HG03108 (cell line): ENCODE measurements around the gene DMTF1.
"Not testable (repeated sequence)": the region's sequence is repeated elsewhere in the genome, so short reads cannot be mapped to it uniquely, and the experiment has no call there.

Source experiments
- ATAC-seq: cut with Tn5 transposase; IDR thresholded peaks from one replicate; pipeline ENCODE4 v1.9.1; 2021; ENCODE audit warnings: moderate library complexity; ENCODE audit not compliant: unreplicated experiment

Gene DMTF1

DNA sequence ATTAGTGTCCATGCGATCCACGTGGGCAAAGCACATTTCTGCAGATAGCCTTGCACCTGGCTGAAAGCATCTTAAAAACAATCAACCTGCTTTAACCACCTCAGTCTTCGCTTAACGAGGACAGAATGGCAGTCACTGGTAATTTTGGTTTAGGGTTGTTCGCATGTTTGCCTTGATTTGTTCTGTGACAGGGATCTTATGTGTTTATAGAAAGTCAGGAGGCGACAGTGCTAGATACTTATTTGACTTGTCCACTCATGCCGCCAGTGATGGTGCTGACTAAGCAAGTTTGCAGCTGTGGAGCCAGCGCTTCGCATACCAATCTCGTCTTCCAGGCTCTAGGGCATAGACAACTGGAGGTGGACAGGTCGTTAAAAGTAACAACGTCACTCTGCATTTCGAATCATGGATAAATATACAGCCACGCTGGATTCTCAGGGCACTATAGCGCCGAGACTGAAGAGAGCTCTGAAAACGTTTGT is 68.5 kb downstream of the DMTF1 start:
- no peak for ATAC-seq

DNA sequence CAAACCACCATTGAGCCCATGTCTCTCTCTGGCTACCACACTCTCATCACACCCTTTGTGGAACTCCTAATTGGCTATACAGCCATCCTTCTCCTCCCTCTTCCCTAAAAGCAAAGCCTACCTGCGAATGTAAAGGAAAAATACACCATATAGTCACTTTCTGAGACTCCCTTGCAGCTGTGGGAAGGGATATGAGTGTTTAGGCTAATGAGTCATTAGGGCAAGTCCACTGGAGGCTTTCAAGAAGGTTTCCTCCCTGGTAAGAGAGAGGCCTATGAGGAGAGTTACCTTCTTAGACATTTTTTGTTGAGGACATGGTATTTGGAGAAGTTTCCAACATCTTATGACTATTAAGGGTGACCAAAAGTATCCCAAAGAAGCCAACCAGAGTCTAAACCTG is 71.4 kb downstream of the DMTF1 start:
- ATAC-seq, result no peak

DNA sequence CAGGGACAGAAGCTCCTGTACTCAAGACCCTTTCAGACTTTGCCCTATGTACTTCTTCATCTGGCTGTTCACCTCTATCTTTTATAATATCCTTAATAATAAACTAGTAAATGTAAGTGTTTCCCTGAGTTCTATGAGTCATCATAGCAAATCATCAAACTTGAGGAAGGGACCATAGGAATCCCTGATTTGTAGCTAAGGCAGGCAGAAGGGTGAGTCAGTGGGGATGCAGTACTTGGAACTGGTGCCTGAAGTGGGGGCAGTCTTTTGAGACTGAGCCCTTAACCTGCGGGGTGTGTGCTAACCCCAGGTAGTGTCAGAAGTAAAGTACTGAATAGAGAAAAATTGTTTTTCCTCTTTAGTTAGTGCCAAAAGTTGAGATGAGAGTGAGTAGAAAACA is 73.4 kb downstream of the DMTF1 start:
- ATAC-seq, result no peak

DNA sequence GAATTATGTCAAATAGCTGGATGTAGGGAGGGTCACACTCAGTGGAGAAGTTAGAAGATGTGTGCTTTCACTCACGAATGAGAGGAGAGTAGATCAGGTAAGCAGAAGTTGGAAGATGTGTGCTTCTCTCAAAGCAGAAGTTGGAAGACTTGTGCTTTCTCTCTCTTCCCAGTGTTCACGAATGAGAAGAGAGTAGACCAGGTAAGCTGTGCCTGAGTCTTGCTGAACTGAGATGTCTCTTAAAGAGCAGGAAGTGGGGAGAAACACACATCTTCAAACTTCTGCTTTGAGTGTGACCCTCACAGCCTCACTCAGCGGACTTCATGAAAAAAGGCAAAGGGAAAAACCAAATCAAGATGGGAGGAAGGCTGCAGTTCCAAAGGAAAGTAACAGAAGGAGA is 74.2 kb downstream of the DMTF1 start:
- ATAC-seq, result no peak

DNA sequence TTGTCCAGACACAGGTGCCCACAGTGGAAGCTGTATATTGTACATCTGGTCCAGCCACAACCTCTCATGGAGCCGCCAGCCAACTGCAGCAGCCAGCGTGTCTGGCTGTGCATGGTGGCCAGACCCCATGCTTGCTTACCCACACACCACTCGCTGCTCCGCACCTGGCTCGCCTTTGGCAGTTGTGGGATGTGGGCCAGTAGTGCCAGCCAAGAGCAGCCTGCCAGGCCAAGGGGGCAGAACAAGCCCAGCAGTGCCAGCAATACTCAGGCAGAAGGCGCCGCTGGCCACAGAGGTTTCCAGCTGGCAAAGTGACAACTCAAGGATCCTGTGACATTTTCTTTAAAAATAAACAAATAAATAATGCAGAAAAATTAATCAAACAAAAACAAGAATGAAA is 79.0 kb downstream of the DMTF1 start:
- ATAC-seq, result no peak

DNA sequence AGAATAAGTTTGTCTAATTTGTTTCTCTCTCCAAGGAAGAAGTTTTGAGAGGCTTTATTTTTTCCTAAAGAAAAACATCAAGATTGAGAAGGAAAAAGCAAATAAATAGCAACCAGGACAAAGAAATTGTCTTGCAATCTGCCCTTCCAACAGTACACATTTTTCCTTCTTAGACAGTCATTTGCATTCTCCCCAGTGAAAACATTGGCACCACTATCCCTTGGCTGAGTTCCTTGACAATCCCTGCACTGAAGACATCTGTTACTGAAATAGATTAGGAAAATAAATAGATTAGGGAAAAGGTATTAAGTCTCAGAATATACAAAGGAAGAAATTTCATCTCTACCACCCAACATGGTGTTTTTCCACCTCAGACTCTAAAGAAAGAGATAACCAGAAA is 79.5 kb downstream of the DMTF1 start:
- ATAC-seq, result no peak

DNA sequence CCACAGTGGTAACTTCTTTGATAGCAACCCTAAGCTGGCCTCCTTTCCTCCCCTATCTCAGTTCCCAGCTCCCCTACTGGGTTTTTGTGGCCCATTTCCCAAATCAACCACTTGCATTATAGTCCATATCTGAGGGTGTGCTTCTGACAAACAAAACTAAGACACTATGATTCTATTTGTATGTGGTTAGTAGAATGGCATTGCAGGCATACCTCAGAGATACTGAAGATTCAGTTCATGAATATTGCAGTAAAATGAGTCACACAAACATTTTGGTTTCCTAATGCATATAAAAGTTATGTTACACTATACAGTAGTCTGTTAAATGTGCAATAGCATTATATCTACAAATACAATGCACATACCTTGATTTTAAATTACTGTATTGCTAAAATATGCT is 82.7 kb downstream of the DMTF1 start:
- ATAC-seq, result no peak

DNA sequence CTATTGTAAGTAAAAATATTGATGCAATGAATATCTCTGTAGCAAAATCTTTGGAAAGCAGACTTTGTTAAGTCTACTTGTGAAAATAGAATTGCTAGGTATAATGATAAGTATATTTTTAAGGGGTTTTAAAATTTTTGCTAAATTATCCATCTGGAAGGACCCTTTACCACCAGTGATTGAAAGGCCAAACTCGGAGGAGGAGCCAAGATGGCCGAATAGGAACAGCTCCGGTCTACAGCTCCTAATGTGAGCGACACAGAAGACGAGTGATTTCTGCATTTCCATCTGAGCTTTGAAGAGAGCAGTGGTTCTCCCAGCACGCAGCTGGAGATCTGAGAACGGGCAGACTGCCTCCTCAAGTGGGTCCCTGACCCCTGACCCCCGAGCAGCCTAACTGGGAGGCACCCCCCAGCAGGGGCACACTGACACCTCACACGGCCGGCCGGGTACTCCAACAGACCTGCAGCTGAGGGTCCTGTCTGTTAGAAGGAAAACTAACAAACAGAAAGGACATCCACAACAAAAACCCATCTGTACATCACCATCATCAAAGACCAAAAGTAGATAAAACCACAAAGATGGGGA is 86.3 kb downstream of the DMTF1 start:
- not testable (repeated sequence) for ATAC-seq

DNA sequence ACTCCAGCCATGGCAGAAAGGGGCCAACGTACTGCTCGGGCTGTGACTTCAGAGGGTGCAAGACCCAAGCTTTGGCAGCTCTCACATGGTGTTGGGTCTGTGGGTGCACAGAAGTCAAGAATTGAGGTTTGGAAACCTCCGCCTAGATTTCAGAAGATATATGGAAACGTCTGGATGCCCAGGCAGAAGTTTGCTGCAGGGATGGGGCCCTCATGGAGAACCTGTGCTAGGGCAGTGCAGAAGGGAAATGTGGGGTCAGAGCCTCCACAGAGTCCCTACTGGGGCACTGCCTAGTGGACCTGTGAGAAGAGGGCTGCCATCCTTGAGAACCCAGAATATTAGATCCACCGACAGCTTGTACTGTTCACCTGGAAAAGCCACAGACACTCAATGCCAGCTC is 93.4 kb downstream of the DMTF1 start:
- ATAC-seq, result not testable (repeated sequence)
